IMR-90 (cell line): Measurements from ENCODE around the gene SLC39A3. TPM values are rescaled to one million over a fixed set of nuclear protein-coding genes. Genes with fewer than 3 reads are reported as not detected.

ENCODE experiments used
- ATAC-seq: fragments of 200-7000 bp; cut with Tn5 transposase; 2 replicates; pipeline ENCODE4 v1.9.1; 2020; ENCODE audit warnings: low read depth, mild to moderate bottlenecking, moderate library complexity
- BruUV-seq: library from RNA; stranded (reverse); fragments of 400-500 nt; replicated peaks from 2 replicates; lab custom pipeline; 2021; lab: Mats Ljungman, UMichigan
- CTCF ChIA-PET: fragments of 300-600 bp; formaldehyde crosslinking; extraction: SDS; loops from one replicate; lab custom pipeline; 2021; ENCODE audit warnings: antibody characterized with exemption; lab: Yijun Ruan, JAX
- POLR2A ChIA-PET: fragments of 300-600 bp; sonication (Branson Sonifier 250); formaldehyde crosslinking; loops from one replicate; lab custom pipeline; 2022; ENCODE audit warnings: antibody characterized with exemption; ENCODE audit not compliant: unreplicated experiment; lab: Charles Lee
- DNase-seq: peaks from one replicate; pipeline ENCODE4 v3.0.0; 2013
- H2AFZ ChIP-seq: replicated peaks from 2 replicates; pipeline ENCODE3; 2013; ENCODE audit warnings: low read length, mild to moderate bottlenecking; ENCODE audit not compliant: poor library complexity
- H2AK5ac ChIP-seq: 2 replicates; pipeline ENCODE4 v1.6.1; 2013; ENCODE audit warnings: low read depth, low read length, inconsistent platforms
- H2AK9ac ChIP-seq: replicated peaks from 2 replicates; pipeline ENCODE3; 2013; ENCODE audit warnings: mild to moderate bottlenecking, low read depth, low read length, moderate library complexity; ENCODE audit not compliant: poor library complexity
- H2BK120ac ChIP-seq: 2 replicates; pipeline ENCODE4 v1.6.1; 2013; ENCODE audit warnings: low read depth, low read length, inconsistent platforms
- H2BK15ac ChIP-seq: 3 replicates; pipeline ENCODE4 v1.6.1; 2013; ENCODE audit warnings: low read depth, low read length, inconsistent platforms
- H2BK20ac ChIP-seq: 2 replicates; pipeline ENCODE4 v1.6.1; 2013; ENCODE audit warnings: low read depth, mild to moderate bottlenecking, inconsistent platforms, low read length, moderate library complexity
- H2BK5ac ChIP-seq: 2 replicates; pipeline ENCODE4 v1.6.1; 2013; ENCODE audit warnings: mild to moderate bottlenecking, low read depth, low read length, inconsistent platforms; ENCODE audit not compliant: poor library complexity, severe bottlenecking
- H3K14ac ChIP-seq: replicated peaks from 2 replicates; pipeline ENCODE4 v1.6.1; 2013; ENCODE audit warnings: low read depth, low read length, inconsistent platforms
- H3K18ac ChIP-seq: 2 replicates; pipeline ENCODE4 v1.6.1; 2013; ENCODE audit warnings: low read depth, low read length, control low read depth
- H3K23ac ChIP-seq: 2 replicates; pipeline ENCODE4 v1.6.1; 2013; ENCODE audit warnings: low read depth, low read length, inconsistent platforms
- H3K27ac ChIP-seq: 2 replicates; pipeline ENCODE4 v1.5.1; 2013; ENCODE audit warnings: mild to moderate bottlenecking, control low read depth, low read length; ENCODE audit not compliant: insufficient read depth
- H3K27me3 ChIP-seq: 2 replicates; pipeline ENCODE4 v1.6.1; 2013; ENCODE audit warnings: low read length; ENCODE audit not compliant: control insufficient read depth, insufficient read depth
- H3K36me3 ChIP-seq: 2 replicates; pipeline ENCODE4 v1.6.1; 2013; ENCODE audit warnings: low read length, mixed read lengths; ENCODE audit not compliant: control insufficient read depth, insufficient read depth
- H3K4ac ChIP-seq: 2 replicates; pipeline ENCODE4 v1.6.1; 2013; ENCODE audit warnings: low read depth, low read length, inconsistent platforms
- H3K4me1 ChIP-seq: 2 replicates; pipeline ENCODE4 v1.6.1; 2013; ENCODE audit warnings: low read length, mixed read lengths; ENCODE audit not compliant: control insufficient read depth, insufficient read depth
- H3K4me2 ChIP-seq: 2 replicates; pipeline ENCODE4 v1.6.1; 2013; ENCODE audit warnings: low read depth, mild to moderate bottlenecking, control low read depth, low read length, moderate library complexity
- H3K4me3 ChIP-seq: 2 replicates; pipeline ENCODE4 v1.5.1; 2013; ENCODE audit warnings: low read depth, mild to moderate bottlenecking, control low read depth, low read length, moderate library complexity; ENCODE audit not compliant: insufficient read depth
- H3K56ac ChIP-seq: 2 replicates; pipeline ENCODE4 v1.6.1; 2013; ENCODE audit warnings: low read length, inconsistent platforms; ENCODE audit not compliant: insufficient read depth; ENCODE audit errors: extremely low read depth
- H3K79me1 ChIP-seq, 2 experiments: 2 replicates each; pipeline ENCODE4 v1.6.1; 2013; ENCODE audit warnings: low read length in 2 of 2, inconsistent platforms in 1 of 2, low read depth in 1 of 2
- H3K9ac ChIP-seq: 2 replicates; pipeline ENCODE4 v1.6.1; 2013; ENCODE audit warnings: low read depth, low read length, control low read depth
- H3K9me1 ChIP-seq: 2 replicates; pipeline ENCODE4 v1.6.1; 2013; ENCODE audit warnings: low read length, inconsistent platforms; ENCODE audit not compliant: insufficient read depth
- H3K9me3 ChIP-seq: 2 replicates; pipeline ENCODE4 v1.6.1; 2013; ENCODE audit warnings: low read length; ENCODE audit not compliant: control insufficient read depth, insufficient read depth
- H4K20me1 ChIP-seq: 2 replicates; pipeline ENCODE4 v1.6.1; 2013; ENCODE audit warnings: low read length, inconsistent platforms; ENCODE audit not compliant: insufficient read depth
- H4K5ac ChIP-seq: 2 replicates; pipeline ENCODE4 v1.6.1; 2013; ENCODE audit warnings: mild to moderate bottlenecking, low read depth, low read length, control low read depth
- H4K8ac ChIP-seq, 2 experiments: 2 replicates each; pipeline ENCODE4 v1.6.1; 2013; ENCODE audit warnings: low read depth in 2 of 2, low read length in 2 of 2, control low read depth in 1 of 2, inconsistent platforms in 1 of 2
- H4K91ac ChIP-seq: 2 replicates; pipeline ENCODE4 v1.6.1; 2013; ENCODE audit warnings: low read depth, low read length, inconsistent platforms; ENCODE audit not compliant: insufficient read depth
- CEBPB ChIP-seq: IDR thresholded peaks from 2 replicates; pipeline ENCODE4 v1.6.1; 2012; ENCODE audit warnings: low read depth, low read length, improper control_type of control experiment
- POLR2A ChIP-seq: IDR thresholded peaks from 2 replicates; pipeline ENCODE4 v1.6.1; 2012; ENCODE audit warnings: mild to moderate bottlenecking, low read depth, low read length
- RAD21 ChIP-seq: IDR thresholded peaks from 2 replicates; pipeline ENCODE4 v1.6.1; 2012; ENCODE audit warnings: low read length, improper control_type of control experiment
- USF2 ChIP-seq: fragments of 150-350 bp; IDR thresholded peaks from 2 replicates; pipeline ENCODE4 v1.6.1; 2017; ENCODE audit warnings: mild to moderate bottlenecking, antibody characterized with exemption, low read length, low read depth
- WGBS, 2 experiments: methylation state at CpG; one replicate each; pipeline versions ENCODE4 v1.1.5 to v1.1.7; 2013; ENCODE audit warnings: missing lambda C conversion rate in 2 of 2; ENCODE audit not compliant: insufficient read length in 1 of 2; ENCODE audit errors: extremely low coverage in 2 of 2; 5-methylcytosine and 5-hydroxymethylcytosine counted together
- dilution Hi-C: fragments of 300-500 bp; cut with HindIII; formaldehyde crosslinking; loops from one replicate; pipeline ENCODE4 v1.14.3; 2018; ENCODE audit warnings: low sequenced_read_pairs; ENCODE audit not compliant: unreplicated experiment
- in situ Hi-C: fragments of 300-500 bp; cut with MboI; formaldehyde crosslinking; loops from 3 replicates; pipeline ENCODE4 v1.14.3; 2019; ENCODE audit warnings: low sequenced_read_pairs, inconsistent platforms, mixed read lengths
- intact Hi-C: fragments of 100-400 bp; cut with micrococcal nuclease; formaldehyde crosslinking; loops from 2 replicates; pipeline ENCODE4 v1.10.0; 2022
- polyA plus RNA-seq, 3 experiments: library from polyadenylated mRNA; depleted of rRNA; stranded (reverse); fragments of >200 nt; gene quantifications; 2 replicates each; pipeline ENCODE4 v1.2.3, GENCODE V29; 2012; ENCODE audit warnings: low replicate concordance in 1 of 3
- total RNA-seq: library from RNA; depleted of rRNA; stranded (reverse); fragments of >200 nt; gene quantifications from 2 replicates; pipeline ENCODE4 v1.2.3, GENCODE V29; 2012
- TF ChIP-seq, protein P1 (sequence below): fragments of 150-350 bp; IDR thresholded peaks from 2 replicates; pipeline ENCODE4 v1.6.1; 2016; ENCODE audit warnings: low read depth, mild to moderate bottlenecking, low read length, moderate library complexity, borderline replicate concordance
- TF ChIP-seq, protein P2 (sequence below): conservative IDR thresholded peaks from 2 replicates; pipeline ENCODE4 v1.5.1; 2012; ENCODE audit warnings: mild to moderate bottlenecking, low read depth, low read length, improper control_type of control experiment

The SLC39A3 gene
- total and polyA plus RNA-seq, 2 of the 4 experiments (the other 2 are of a cell fraction) = 12.4 to 38.2 TPM

- Histone ChIP-seq H2BK15ac (no peak overlapping the region), H3K36me3 (peaks cover 4% of the 10 kb centered on the region; the same call in 1 of the 2 replicates), H4K91ac (no peak overlapping the region), H2AK5ac (no peak overlapping the region), H4K8ac (no peak overlapping the region), H3K23ac (no peak overlapping the region), H3K56ac (no peak overlapping the region), H2BK120ac (no peak overlapping the region), H3K4me1 (peaks cover 6% of the 10 kb centered on the region), H4K20me1 (no peaks in the 10 kb centered on the region; the same call in none of the 2 replicates), H2BK5ac (no peak overlapping the region), H2AFZ (no peak overlapping the region), H4K5ac (no peak overlapping the region), H3K18ac (no peak overlapping the region), H3K9me3 (peaks cover 9% of the 10 kb centered on the region), H3K9me1 (peaks cover 9% of the 10 kb centered on the region; the same call in 1 of the 2 replicates), H3K27me3 (no peaks in the 10 kb centered on the region; the same call in 1 of the 2 replicates), H2AK9ac (no peak overlapping the region), H3K14ac (no peak overlapping the region), H3K79me1 (peaks cover 0 to 4% of the 10 kb centered on the region in 2 experiments; a peak in 2 of 4 replicates), H3K4ac (no peak overlapping the region), H3K9ac (no peak overlapping the region), H3K4me2 (no peak overlapping the region), H3K4me3 (no peak overlapping the region), H3K27ac (no peak overlapping the region), H2BK20ac (no peak overlapping the region)
- ATAC-seq = no peak
- dilution Hi-C loops = no loop called here
- TF ChIP-seq RAD21 (no peak), USF2 (no peak), POLR2A (no peak), CEBPB (no peak)
- TF ChIP-seq, protein P1, sequence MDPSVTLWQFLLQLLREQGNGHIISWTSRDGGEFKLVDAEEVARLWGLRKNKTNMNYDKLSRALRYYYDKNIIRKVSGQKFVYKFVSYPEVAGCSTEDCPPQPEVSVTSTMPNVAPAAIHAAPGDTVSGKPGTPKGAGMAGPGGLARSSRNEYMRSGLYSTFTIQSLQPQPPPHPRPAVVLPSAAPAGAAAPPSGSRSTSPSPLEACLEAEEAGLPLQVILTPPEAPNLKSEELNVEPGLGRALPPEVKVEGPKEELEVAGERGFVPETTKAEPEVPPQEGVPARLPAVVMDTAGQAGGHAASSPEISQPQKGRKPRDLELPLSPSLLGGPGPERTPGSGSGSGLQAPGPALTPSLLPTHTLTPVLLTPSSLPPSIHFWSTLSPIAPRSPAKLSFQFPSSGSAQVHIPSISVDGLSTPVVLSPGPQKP = no peak
- TF ChIP-seq, protein P2, sequence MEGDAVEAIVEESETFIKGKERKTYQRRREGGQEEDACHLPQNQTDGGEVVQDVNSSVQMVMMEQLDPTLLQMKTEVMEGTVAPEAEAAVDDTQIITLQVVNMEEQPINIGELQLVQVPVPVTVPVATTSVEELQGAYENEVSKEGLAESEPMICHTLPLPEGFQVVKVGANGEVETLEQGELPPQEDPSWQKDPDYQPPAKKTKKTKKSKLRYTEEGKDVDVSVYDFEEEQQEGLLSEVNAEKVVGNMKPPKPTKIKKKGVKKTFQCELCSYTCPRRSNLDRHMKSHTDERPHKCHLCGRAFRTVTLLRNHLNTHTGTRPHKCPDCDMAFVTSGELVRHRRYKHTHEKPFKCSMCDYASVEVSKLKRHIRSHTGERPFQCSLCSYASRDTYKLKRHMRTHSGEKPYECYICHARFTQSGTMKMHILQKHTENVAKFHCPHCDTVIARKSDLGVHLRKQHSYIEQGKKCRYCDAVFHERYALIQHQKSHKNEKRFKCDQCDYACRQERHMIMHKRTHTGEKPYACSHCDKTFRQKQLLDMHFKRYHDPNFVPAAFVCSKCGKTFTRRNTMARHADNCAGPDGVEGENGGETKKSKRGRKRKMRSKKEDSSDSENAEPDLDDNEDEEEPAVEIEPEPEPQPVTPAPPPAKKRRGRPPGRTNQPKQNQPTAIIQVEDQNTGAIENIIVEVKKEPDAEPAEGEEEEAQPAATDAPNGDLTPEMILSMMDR = no peak
- intact Hi-C loops = no loop called here
- 89% methylated on average over 11 of the region's 19 CpGs; no CpG with 5 or more reads in 1 of the 2 experiments for WGBS, 2 experiments
- in situ Hi-C loops = no loop called here
- ChIA-PET POLR2A (no interaction called here), CTCF (no interaction called here)
- BruUV-seq = no TSS peak
- DNase-seq = no peak
Observed at GRCh38 chr19:2716275-2716650, 23.6 kb downstream of the SLC39A3 start.
